GM12878 (cell line): ENCODE measurements around the gene GFM2.

ENCODE experiments used
- ATF7 ChIP-seq: fragments of 450-650 bp; IDR thresholded peaks from 2 replicates; pipeline ENCODE4 v1.6.1; 2016; ENCODE audit warnings: low read depth, mild to moderate bottlenecking
- BACH1 ChIP-seq: fragments of 450-650 bp; IDR thresholded peaks from 2 replicates; pipeline ENCODE4 v1.6.1; 2017; ENCODE audit warnings: mild to moderate bottlenecking, borderline replicate concordance
- EP300 ChIP-seq, 2 experiments: fragments of 150-350 bp in 1 of 2; IDR thresholded peaks; 2 replicates each; pipeline ENCODE4 v1.6.1; 2011 to 2012; ENCODE audit warnings: low read depth in 2 of 2, low read length in 2 of 2, borderline replicate concordance in 1 of 2, improper control_type of control experiment in 1 of 2, inconsistent platforms in 1 of 2; ENCODE audit not compliant: control insufficient read depth in 1 of 2
- EZH2 ChIP-seq: IDR thresholded peaks from 2 replicates; pipeline ENCODE4 v1.6.1; 2012; ENCODE audit warnings: low read depth, mild to moderate bottlenecking, control low read depth, inconsistent platforms, low read length, borderline replicate concordance; ENCODE audit not compliant: control insufficient read depth
- HDGF ChIP-seq: fragments of 450-650 bp; IDR thresholded peaks from 2 replicates; pipeline ENCODE4 v1.6.1; 2016; ENCODE audit warnings: antibody characterized with exemption
- MXI1 ChIP-seq: fragments of 150-350 bp; IDR thresholded peaks from 2 replicates; pipeline ENCODE4 v1.6.1; 2011; ENCODE audit warnings: low read depth, mild to moderate bottlenecking, inconsistent platforms, low read length, improper control_type of control experiment
- POLR2AphosphoS5 ChIP-seq: IDR thresholded peaks from 2 replicates; pipeline ENCODE4 v1.6.1; 2011; ENCODE audit warnings: mild to moderate bottlenecking, low read length, inconsistent platforms
- ZNF592 ChIP-seq: fragments of 450-650 bp; IDR thresholded peaks from 2 replicates; pipeline ENCODE4 v1.6.1; 2017; ENCODE audit warnings: mild to moderate bottlenecking, moderate library complexity
- TF ChIP-seq, protein P1 (sequence below), 3 experiments: IDR thresholded peaks in 2 of 3; conservative IDR thresholded peaks in 1 of 3; 2 replicates each; pipeline ENCODE4 v1.5.1; 2011; ENCODE audit warnings: low read depth in 3 of 3, low read length in 3 of 3, mild to moderate bottlenecking in 3 of 3, control low read depth in 2 of 3, moderate library complexity in 2 of 3, inconsistent platforms in 1 of 3, mixed read lengths in 1 of 3; ENCODE audit not compliant: control insufficient read depth in 2 of 3, insufficient read depth in 1 of 3; ENCODE audit errors: extremely low read depth in 1 of 3
- TF ChIP-seq, protein P2 (sequence below): IDR thresholded peaks from 2 replicates; pipeline ENCODE4 v1.6.1; 2012; ENCODE audit warnings: low read depth, low read length, improper control_type of control experiment
- TF ChIP-seq, protein P3 (sequence below): IDR thresholded peaks from 2 replicates; pipeline ENCODE4 v1.6.1; 2012; ENCODE audit warnings: mild to moderate bottlenecking, low read depth, low read length

DNA sequence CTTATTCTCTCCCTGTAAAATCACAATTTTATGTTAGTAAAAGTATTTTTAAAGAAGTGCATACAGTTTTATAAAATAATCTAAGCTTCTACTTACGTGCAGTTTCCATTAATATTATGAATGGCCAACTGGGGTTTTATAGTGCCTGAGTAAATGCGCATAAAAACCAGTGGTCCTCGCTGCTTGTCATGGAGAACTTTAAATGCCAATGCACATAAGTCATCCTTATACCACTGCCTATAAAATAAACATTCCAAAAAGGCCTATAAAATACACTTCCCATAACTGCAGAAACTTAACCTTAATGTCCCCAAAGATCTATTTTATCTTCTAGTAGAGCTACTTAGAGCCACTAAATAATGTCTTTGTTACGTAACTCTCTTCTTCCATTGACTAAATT, 28.5 kb downstream of the GFM2 start:
- no peak for TF ChIP-seq ZNF592
- no peak for TF ChIP-seq HDGF
- TF ChIP-seq ATF7, result no peak
- TF ChIP-seq, protein P1, sequence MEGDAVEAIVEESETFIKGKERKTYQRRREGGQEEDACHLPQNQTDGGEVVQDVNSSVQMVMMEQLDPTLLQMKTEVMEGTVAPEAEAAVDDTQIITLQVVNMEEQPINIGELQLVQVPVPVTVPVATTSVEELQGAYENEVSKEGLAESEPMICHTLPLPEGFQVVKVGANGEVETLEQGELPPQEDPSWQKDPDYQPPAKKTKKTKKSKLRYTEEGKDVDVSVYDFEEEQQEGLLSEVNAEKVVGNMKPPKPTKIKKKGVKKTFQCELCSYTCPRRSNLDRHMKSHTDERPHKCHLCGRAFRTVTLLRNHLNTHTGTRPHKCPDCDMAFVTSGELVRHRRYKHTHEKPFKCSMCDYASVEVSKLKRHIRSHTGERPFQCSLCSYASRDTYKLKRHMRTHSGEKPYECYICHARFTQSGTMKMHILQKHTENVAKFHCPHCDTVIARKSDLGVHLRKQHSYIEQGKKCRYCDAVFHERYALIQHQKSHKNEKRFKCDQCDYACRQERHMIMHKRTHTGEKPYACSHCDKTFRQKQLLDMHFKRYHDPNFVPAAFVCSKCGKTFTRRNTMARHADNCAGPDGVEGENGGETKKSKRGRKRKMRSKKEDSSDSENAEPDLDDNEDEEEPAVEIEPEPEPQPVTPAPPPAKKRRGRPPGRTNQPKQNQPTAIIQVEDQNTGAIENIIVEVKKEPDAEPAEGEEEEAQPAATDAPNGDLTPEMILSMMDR (IDR thresholded peaks at IDR 0.05 in 2 of 3, conservative IDR thresholded peaks at IDR 0.05 in 1 of 3; ENCODE audit: control insufficient read depth in 2 of 3, extremely low read depth in 1 of 3, insufficient read depth in 1 of 3, low read depth in 3 of 3, low read length in 3 of 3), result no peak
- TF ChIP-seq, protein P2, sequence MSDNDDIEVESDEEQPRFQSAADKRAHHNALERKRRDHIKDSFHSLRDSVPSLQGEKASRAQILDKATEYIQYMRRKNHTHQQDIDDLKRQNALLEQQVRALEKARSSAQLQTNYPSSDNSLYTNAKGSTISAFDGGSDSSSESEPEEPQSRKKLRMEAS, result no peak
- no peak for TF ChIP-seq MXI1
- TF ChIP-seq EZH2, result no peak
- TF ChIP-seq BACH1, result no peak
- TF ChIP-seq EP300 (IDR thresholded peaks at IDR 0.05; ENCODE audit: borderline replicate concordance in 1 of 2, control insufficient read depth in 1 of 2, low read depth in 2 of 2, low read length in 2 of 2), result no peak
- TF ChIP-seq, protein P3, sequence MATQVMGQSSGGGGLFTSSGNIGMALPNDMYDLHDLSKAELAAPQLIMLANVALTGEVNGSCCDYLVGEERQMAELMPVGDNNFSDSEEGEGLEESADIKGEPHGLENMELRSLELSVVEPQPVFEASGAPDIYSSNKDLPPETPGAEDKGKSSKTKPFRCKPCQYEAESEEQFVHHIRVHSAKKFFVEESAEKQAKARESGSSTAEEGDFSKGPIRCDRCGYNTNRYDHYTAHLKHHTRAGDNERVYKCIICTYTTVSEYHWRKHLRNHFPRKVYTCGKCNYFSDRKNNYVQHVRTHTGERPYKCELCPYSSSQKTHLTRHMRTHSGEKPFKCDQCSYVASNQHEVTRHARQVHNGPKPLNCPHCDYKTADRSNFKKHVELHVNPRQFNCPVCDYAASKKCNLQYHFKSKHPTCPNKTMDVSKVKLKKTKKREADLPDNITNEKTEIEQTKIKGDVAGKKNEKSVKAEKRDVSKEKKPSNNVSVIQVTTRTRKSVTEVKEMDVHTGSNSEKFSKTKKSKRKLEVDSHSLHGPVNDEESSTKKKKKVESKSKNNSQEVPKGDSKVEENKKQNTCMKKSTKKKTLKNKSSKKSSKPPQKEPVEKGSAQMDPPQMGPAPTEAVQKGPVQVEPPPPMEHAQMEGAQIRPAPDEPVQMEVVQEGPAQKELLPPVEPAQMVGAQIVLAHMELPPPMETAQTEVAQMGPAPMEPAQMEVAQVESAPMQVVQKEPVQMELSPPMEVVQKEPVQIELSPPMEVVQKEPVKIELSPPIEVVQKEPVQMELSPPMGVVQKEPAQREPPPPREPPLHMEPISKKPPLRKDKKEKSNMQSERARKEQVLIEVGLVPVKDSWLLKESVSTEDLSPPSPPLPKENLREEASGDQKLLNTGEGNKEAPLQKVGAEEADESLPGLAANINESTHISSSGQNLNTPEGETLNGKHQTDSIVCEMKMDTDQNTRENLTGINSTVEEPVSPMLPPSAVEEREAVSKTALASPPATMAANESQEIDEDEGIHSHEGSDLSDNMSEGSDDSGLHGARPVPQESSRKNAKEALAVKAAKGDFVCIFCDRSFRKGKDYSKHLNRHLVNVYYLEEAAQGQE, result no peak
- TF ChIP-seq POLR2AphosphoS5, result no peak
